Keratinocyte (primary cell): Measurements from ENCODE around the gene BCAR3. TPM values are rescaled to one million over a fixed set of nuclear protein-coding genes. Genes with fewer than 3 reads are reported as not detected.

Experiments
- DNase-seq: peaks from one replicate; pipeline ENCODE4 v3.0.0-alpha.2; 2011; ENCODE audit warnings: low read depth, missing footprints, low spot score
- FAIRE-seq: peaks from 2 replicates; lab custom pipeline; 2011; peaks lifted over from hg19 to GRCh38; lab: Jason Lieb, UNC
- H2AFZ ChIP-seq: 2 replicates; pipeline ENCODE4 v1.6.0; 2012; ENCODE audit warnings: low read length, control low read depth, inconsistent platforms; ENCODE audit not compliant: control insufficient read depth
- H3K27ac ChIP-seq: 2 replicates; pipeline ENCODE4 v1.5.1; 2011; ENCODE audit warnings: low read length; ENCODE audit not compliant: control insufficient read depth, insufficient read depth
- H3K27me3 ChIP-seq: 3 replicates; pipeline ENCODE4 v1.6.0; 2011; ENCODE audit warnings: low read length; ENCODE audit not compliant: control insufficient read depth, insufficient read depth; ENCODE audit errors: extremely low read depth
- H3K36me3 ChIP-seq, 2 experiments: 2 replicates in 1 of 2; 3 replicates in 1 of 2; pipeline ENCODE4 v1.5.1; 2011; ENCODE audit warnings: low read length in 2 of 2, mild to moderate bottlenecking in 1 of 2; ENCODE audit not compliant: control insufficient read depth in 2 of 2, insufficient read depth in 2 of 2; ENCODE audit errors: extremely low read depth in 1 of 2
- H3K4me1 ChIP-seq: 3 replicates; pipeline ENCODE4 v1.5.1; 2011; ENCODE audit warnings: low read length; ENCODE audit not compliant: control insufficient read depth, insufficient read depth; ENCODE audit errors: extremely low read depth
- H3K4me2 ChIP-seq: 3 replicates; pipeline ENCODE4 v1.6.0; 2011; ENCODE audit warnings: low read depth, low read length; ENCODE audit not compliant: control insufficient read depth, insufficient read depth; ENCODE audit errors: extremely low read depth
- H3K4me3 ChIP-seq, 3 experiments: fragments of 200-600 bp in 1 of 3; sonication (generic) in 1 of 3; 2 replicates in 2 of 3; 3 replicates in 1 of 3; pipeline ENCODE4 v1.5.1; 2011 to 2016; ENCODE audit warnings: low read length in 3 of 3, mild to moderate bottlenecking in 3 of 3, control low read depth in 2 of 3, inconsistent platforms in 1 of 3, low read depth in 1 of 3, mixed read lengths in 1 of 3, mixed run types in 1 of 3, moderate library complexity in 1 of 3; ENCODE audit not compliant: control insufficient read depth in 2 of 3, insufficient read depth in 2 of 3; ENCODE audit errors: extremely low read depth in 1 of 3
- H3K79me2 ChIP-seq: 2 replicates; pipeline ENCODE4 v1.6.0; 2012; ENCODE audit warnings: low read length; ENCODE audit not compliant: control insufficient read depth, insufficient read depth
- H3K9ac ChIP-seq: 3 replicates; pipeline ENCODE4 v1.6.0; 2011; ENCODE audit warnings: low read length; ENCODE audit not compliant: control insufficient read depth, insufficient read depth; ENCODE audit errors: extremely low read depth
- H3K9me1 ChIP-seq: 3 replicates; pipeline ENCODE4 v1.6.0; 2011; ENCODE audit warnings: low read length; ENCODE audit not compliant: control insufficient read depth, insufficient read depth; ENCODE audit errors: extremely low read depth
- H3K9me3 ChIP-seq: 2 replicates; pipeline ENCODE4 v1.5.1; 2012; ENCODE audit warnings: low read depth, low read length; ENCODE audit not compliant: control insufficient read depth
- H4K20me1 ChIP-seq: 3 replicates; pipeline ENCODE4 v1.6.0; 2011; ENCODE audit warnings: low read length; ENCODE audit not compliant: control insufficient read depth, insufficient read depth; ENCODE audit errors: extremely low read depth
- CTCF ChIP-seq, 3 experiments: IDR thresholded peaks in 1 of 3; conservative IDR thresholded peaks in 1 of 3; optimal IDR thresholded peaks in 1 of 3; 2 replicates in 2 of 3; 3 replicates in 1 of 3; pipeline versions ENCODE3 to v1.5.1; 2011; ENCODE audit warnings: low read length in 3 of 3, mild to moderate bottlenecking in 3 of 3, moderate library complexity in 2 of 3, control low read depth in 1 of 3, inconsistent platforms in 1 of 3; ENCODE audit not compliant: insufficient read depth in 2 of 3; ENCODE audit errors: extremely low read depth in 1 of 3
- EZH2 ChIP-seq: IDR thresholded peaks from one replicate; pipeline ENCODE4 v1.6.1; 2012; ENCODE audit warnings: inconsistent platforms, mild to moderate bottlenecking, low read length, moderate library complexity
- dilution Hi-C: fragments of 300-500 bp; cut with MboI; formaldehyde crosslinking; loops from one replicate; pipeline ENCODE4 v1.7.0; 2020; ENCODE audit warnings: low sequenced_read_pairs; ENCODE audit not compliant: extremely low pct_ligation_motif_present
- polyA plus RNA-seq, 5 experiments: library from polyadenylated mRNA; depleted of rRNA in 3 of 5; stranded (reverse) in 3 of 5; stranded (forward) in 1 of 5; unstranded in 1 of 5; fragments of >200 nt; gene quantifications; 1 replicate in 1 of 5; 2 replicates in 3 of 5; 3 replicates in 1 of 5; pipeline versions ENCODE4 v1.2.1 to v1.2.3, GENCODE V29; 2011 to 2012; ENCODE audit warnings: missing spikeins in 2 of 5, low read depth in 1 of 5, low replicate concordance in 1 of 5

BCAR3 gene
- polyA plus RNA-seq, 1 donor (not counting 4 experiments of a cell fraction or from before 2014, with no cell fraction given), result 77.2 TPM

- H4K20me1 ChIP-seq, result peaks cover 60% of the 10 kb centered on the region
- dilution Hi-C loops, result no loop called here
- TF ChIP-seq EZH2, result no peak
- no peak for TF ChIP-seq CTCF (optimal IDR thresholded peaks at IDR 0.05 in 1 of 3, IDR thresholded peaks at IDR 0.05 in 1 of 3, conservative IDR thresholded peaks at IDR 0.05 in 1 of 3; ENCODE audit: extremely low read depth in 1 of 3, insufficient read depth in 2 of 3, low read length in 3 of 3)
Measured at GRCh38 chr1:93677729-93678128, 3.9 kb downstream of the BCAR3 start.

GRCh38 chr1:93676427-93676826 is 5.2 kb downstream of the BCAR3 start:
- H3K27me3 ChIP-seq, result no peaks in the 10 kb centered on the region
- TF ChIP-seq CTCF (optimal IDR thresholded peaks at IDR 0.05 in 1 of 3, IDR thresholded peaks at IDR 0.05 in 1 of 3, conservative IDR thresholded peaks at IDR 0.05 in 1 of 3; ENCODE audit: extremely low read depth in 1 of 3, insufficient read depth in 2 of 3, low read length in 3 of 3), result no peak
- TF ChIP-seq EZH2, result no peak
- peaks cover 70% of the 10 kb centered on the region for H4K20me1 ChIP-seq
- no peaks in the 10 kb centered on the region for H3K9me3 ChIP-seq
- H3K9me1 ChIP-seq, result peaks cover 11% of the 10 kb centered on the region
- H3K4me3 ChIP-seq, result no peak overlapping the region
- peaks cover 79% of the 10 kb centered on the region for H3K4me1 ChIP-seq
- H3K9ac ChIP-seq, result no peak overlapping the region
- H2AFZ ChIP-seq, result no peak overlapping the region
- H3K4me2 ChIP-seq, result peak overlapping the region; percentile 98
- FAIRE-seq (no peak), DNase-seq (no peak)
- peaks cover 15 to 63% of the 10 kb centered on the region in 2 experiments for H3K36me3 ChIP-seq
- peaks cover 100% of the 10 kb centered on the region for H3K79me2 ChIP-seq
- dilution Hi-C loops, result no loop called here
- no peak overlapping the region for H3K27ac ChIP-seq

More at GRCh38 chr1:93677729-93678128, 3.9 kb downstream of the BCAR3 start:
- FAIRE-seq (no peak), DNase-seq (no peak)
- H3K4me1 ChIP-seq, result peaks cover 78% of the 10 kb centered on the region
- H3K36me3 ChIP-seq, result peaks cover 10 to 58% of the 10 kb centered on the region in 2 experiments
- peak overlapping the region; percentile 98 for H3K4me2 ChIP-seq
- peaks cover 99% of the 10 kb centered on the region for H3K79me2 ChIP-seq
- no peak overlapping the region for H3K4me3 ChIP-seq
- H3K27me3 ChIP-seq, result no peaks in the 10 kb centered on the region
- peak overlapping the region; percentile 10 for H3K27ac ChIP-seq
- H3K9ac ChIP-seq, result no peak overlapping the region
- no peak overlapping the region for H2AFZ ChIP-seq
- no peaks in the 10 kb centered on the region for H3K9me3 ChIP-seq
- peaks cover 11% of the 10 kb centered on the region for H3K9me1 ChIP-seq
